ENCODE results near the gene SF3B6. TPM values are rescaled to one million over a fixed set of nuclear protein-coding genes. Genes with fewer than 3 reads are reported as not detected.

The SF3B6 gene
- total and polyA plus RNA-seq, 2 donors (not counting 3 experiments of a cell fraction or from before 2014, with no cell fraction given), result 105 to 150 TPM

DNA sequence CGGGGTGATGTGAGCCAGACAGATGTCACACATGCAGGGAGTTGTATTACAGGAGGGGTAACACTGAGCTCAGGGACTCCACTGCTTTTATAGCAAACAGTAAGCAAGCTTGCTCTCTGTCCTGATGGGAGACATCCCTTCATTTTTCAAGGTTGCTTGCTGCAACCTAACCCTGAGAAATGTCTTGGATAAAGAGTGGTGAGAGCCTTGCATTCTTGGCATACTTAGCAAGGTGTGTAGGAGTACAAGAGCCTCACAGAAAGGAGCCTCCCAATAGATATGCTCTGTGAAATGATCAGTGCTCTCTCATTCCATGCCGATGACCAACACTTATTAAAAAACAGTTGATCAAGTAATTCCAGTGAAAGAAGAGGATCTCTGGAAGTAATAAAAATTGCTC is 38.9 kb upstream of the SF3B6 start:
- H4K20me1 ChIP-seq (replicated peaks; ENCODE audit: control insufficient read depth, extremely low read depth, insufficient read depth, low read length), result no peaks in the 10 kb centered on the region
- intact Hi-C loops (cut with micrococcal nuclease), result no loop called here
- POLR2A ChIA-PET, result no interaction called here
- peaks cover 7% of the 10 kb centered on the region for H3K4me1 ChIP-seq (ENCODE audit: control insufficient read depth, extremely low read depth, insufficient read depth, low read length)
- dilution Hi-C loops (cut with MboI; ENCODE audit: extremely low pct_ligation_motif_present, low sequenced_read_pairs), result no loop called here
- H3K9me3 ChIP-seq (replicated peaks; ENCODE audit: control insufficient read depth, insufficient read depth, low read length), result no peaks in the 10 kb centered on the region
- DNase-seq (ENCODE audit: low read depth, low spot score) (no peak), FAIRE-seq (no peak)
- H2AFZ ChIP-seq (ENCODE audit: low read depth, low read length), result no peak overlapping the region
- H3K27me3 ChIP-seq (ENCODE audit: control insufficient read depth in 2 of 2, insufficient read depth in 2 of 2, low read length in 2 of 2), result no peaks in the 10 kb centered on the region
- H3K9me1 ChIP-seq (replicated peaks; ENCODE audit: control insufficient read depth, extremely low read depth, insufficient read depth, low read length), result no peaks in the 10 kb centered on the region
- CTCF ChIA-PET, result no interaction called here
- H3K36me3 ChIP-seq (ENCODE audit: control insufficient read depth in 2 of 2, extremely low read depth in 1 of 2, insufficient read depth in 2 of 2, low read length in 2 of 2), result no peaks in the 10 kb centered on the region
- BruUV-seq (replicated peaks), result no TSS peak
- no peak overlapping the region for H3K9ac ChIP-seq (replicated peaks; ENCODE audit: extremely low read depth, insufficient read depth, low read length)
- H3K79me2 ChIP-seq (ENCODE audit: control insufficient read depth, insufficient read depth, low read length), result no peaks in the 10 kb centered on the region
- no peak overlapping the region for H3K4me2 ChIP-seq (ENCODE audit: insufficient read depth, low read length)
- TF ChIP-seq, protein P1, sequence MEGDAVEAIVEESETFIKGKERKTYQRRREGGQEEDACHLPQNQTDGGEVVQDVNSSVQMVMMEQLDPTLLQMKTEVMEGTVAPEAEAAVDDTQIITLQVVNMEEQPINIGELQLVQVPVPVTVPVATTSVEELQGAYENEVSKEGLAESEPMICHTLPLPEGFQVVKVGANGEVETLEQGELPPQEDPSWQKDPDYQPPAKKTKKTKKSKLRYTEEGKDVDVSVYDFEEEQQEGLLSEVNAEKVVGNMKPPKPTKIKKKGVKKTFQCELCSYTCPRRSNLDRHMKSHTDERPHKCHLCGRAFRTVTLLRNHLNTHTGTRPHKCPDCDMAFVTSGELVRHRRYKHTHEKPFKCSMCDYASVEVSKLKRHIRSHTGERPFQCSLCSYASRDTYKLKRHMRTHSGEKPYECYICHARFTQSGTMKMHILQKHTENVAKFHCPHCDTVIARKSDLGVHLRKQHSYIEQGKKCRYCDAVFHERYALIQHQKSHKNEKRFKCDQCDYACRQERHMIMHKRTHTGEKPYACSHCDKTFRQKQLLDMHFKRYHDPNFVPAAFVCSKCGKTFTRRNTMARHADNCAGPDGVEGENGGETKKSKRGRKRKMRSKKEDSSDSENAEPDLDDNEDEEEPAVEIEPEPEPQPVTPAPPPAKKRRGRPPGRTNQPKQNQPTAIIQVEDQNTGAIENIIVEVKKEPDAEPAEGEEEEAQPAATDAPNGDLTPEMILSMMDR (IDR thresholded peaks at IDR 0.05; ENCODE audit: extremely low read depth in 1 of 2, insufficient read depth in 1 of 2, low read depth in 1 of 2, low read length in 2 of 2), result no peak
- no peak for TF ChIP-seq MYC (IDR thresholded peaks at IDR 0.05; ENCODE audit: low read depth, low read length)
- no peak for TF ChIP-seq POLR2AphosphoS5 (IDR thresholded peaks at IDR 0.05; ENCODE audit: insufficient read depth, low read depth, low read length)
- TF ChIP-seq POLR2A (IDR thresholded peaks at IDR 0.05; ENCODE audit: low read depth, low read length), result no peak
- no peak overlapping the region for H3K27ac ChIP-seq (ENCODE audit: insufficient read depth, low read depth, low read length)
- no peak overlapping the region for H3K4me3 ChIP-seq (replicated peaks in 1 of 3; ENCODE audit: insufficient read depth in 1 of 3, low read depth in 1 of 3, low read length in 3 of 3)

DNA sequence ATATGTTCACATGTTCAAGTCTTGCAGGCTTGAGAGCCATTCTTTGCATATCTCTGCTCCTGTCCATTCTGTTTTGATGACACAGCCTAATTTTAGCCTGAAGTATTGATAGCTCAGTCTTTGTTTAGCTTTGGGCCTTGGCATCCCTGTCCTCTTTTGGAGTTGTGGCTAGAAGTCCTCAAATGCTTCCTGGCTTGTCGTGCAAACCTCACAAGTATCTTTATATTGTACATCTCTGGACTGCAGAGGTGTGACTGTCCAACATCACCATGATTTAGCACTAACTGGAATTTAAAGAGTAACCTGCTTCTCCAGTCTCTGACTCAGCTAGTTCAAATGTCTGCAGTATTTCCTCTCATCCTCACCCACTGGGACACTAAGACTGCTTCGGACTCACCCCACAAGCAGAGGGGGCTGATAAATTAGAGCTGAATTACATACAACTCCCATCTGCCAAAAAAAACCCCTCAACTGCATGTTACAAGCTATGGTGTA is 35.3 kb upstream of the SF3B6 start:
- Histone ChIP-seq H3K4me1 (ENCODE audit: control insufficient read depth, extremely low read depth, insufficient read depth, low read length) (no peaks in the 10 kb centered on the region), H3K36me3 (ENCODE audit: control insufficient read depth in 2 of 2, extremely low read depth in 1 of 2, insufficient read depth in 2 of 2, low read length in 2 of 2) (no peaks in the 10 kb centered on the region), H3K4me2 (ENCODE audit: insufficient read depth, low read length) (no peak overlapping the region), H3K9me3 (replicated peaks; ENCODE audit: control insufficient read depth, insufficient read depth, low read length) (no peaks in the 10 kb centered on the region), H3K27ac (ENCODE audit: insufficient read depth, low read depth, low read length) (no peak overlapping the region), H4K20me1 (replicated peaks; ENCODE audit: control insufficient read depth, extremely low read depth, insufficient read depth, low read length) (no peaks in the 10 kb centered on the region), H3K4me3 (replicated peaks in 1 of 3; ENCODE audit: insufficient read depth in 1 of 3, low read depth in 1 of 3, low read length in 3 of 3) (no peak overlapping the region), H3K9ac (replicated peaks; ENCODE audit: extremely low read depth, insufficient read depth, low read length) (no peak overlapping the region), H3K79me2 (ENCODE audit: control insufficient read depth, insufficient read depth, low read length) (no peaks in the 10 kb centered on the region), H2AFZ (ENCODE audit: low read depth, low read length) (no peak overlapping the region), H3K9me1 (replicated peaks; ENCODE audit: control insufficient read depth, extremely low read depth, insufficient read depth, low read length) (no peaks in the 10 kb centered on the region), H3K27me3 (ENCODE audit: control insufficient read depth in 2 of 2, insufficient read depth in 2 of 2, low read length in 2 of 2) (peaks cover 0 to 2% of the 10 kb centered on the region in 2 experiments)
- dilution Hi-C loops (cut with MboI; ENCODE audit: extremely low pct_ligation_motif_present, low sequenced_read_pairs) (no loop called here), intact Hi-C loops (cut with micrococcal nuclease) (no loop called here)
- CTCF ChIA-PET, result interaction anchor here (1.1 to 1.8 kb wide), 2 partner anchors 11 to 13 kb away, joined by 4 to 5 read pairs; partner anchors contain the start of gene FAM228B
- TF ChIP-seq FOS (IDR thresholded peaks at IDR 0.05; ENCODE audit: borderline replicate concordance, insufficient read depth, low read length) (no peak), GATA2 (IDR thresholded peaks at IDR 0.05; ENCODE audit: insufficient read depth, insufficient read length, low read depth, low read length) (no peak), EZH2 (IDR thresholded peaks at IDR 0.05; ENCODE audit: borderline replicate concordance, low read depth, low read length, severe bottlenecking) (no peak)
- TF ChIP-seq, protein P1 (IDR thresholded peaks at IDR 0.05; ENCODE audit: extremely low read depth in 1 of 2, insufficient read depth in 1 of 2, low read depth in 1 of 2, low read length in 2 of 2), result no peak
- no peak for FAIRE-seq
- POLR2A ChIA-PET, result no interaction called here
- no peak for DNase-seq (ENCODE audit: low read depth, low spot score)
- BruUV-seq (replicated peaks), result no TSS peak

All from endothelial cell of umbilical vein (primary cell).